SK-N-MC (cell line): ENCODE data around the gene NSRP1.

Source experiments
- EZH2 ChIP-seq: fragments of 200-600 bp; sonication (generic); IDR thresholded peaks from one replicate; pipeline ENCODE4 v1.6.1; 2017; ENCODE audit warnings: antibody characterized with exemption
- POLR2AphosphoS5 ChIP-seq: IDR thresholded peaks from 2 replicates; pipeline ENCODE4 v1.6.1; 2012; ENCODE audit warnings: mild to moderate bottlenecking, low read depth, low read length, borderline replicate concordance

DNA sequence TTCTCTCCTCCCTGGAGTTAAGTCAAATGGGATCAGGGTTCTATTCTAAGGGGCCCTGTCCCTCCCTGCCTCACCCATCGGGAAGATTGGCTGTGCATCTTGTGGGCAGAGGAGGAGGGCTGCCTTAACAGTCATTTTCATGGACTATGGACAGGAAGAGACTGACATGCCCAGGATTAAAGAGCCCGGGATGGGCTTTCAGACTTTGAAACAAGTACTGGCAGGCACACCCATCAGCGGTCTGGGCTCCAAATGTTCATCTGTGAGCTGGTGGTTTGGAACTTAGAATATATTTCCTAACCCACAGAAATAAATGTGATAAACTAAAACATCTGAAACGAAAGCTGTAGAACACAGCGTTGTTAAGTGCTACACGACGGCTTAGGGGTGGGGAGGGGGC is 112.4 kb downstream of the NSRP1 start:
- TF ChIP-seq POLR2AphosphoS5 (no peak), EZH2 (no peak)
